Endothelial cell of umbilical vein (primary cell): ENCODE data around the gene RPL12.

Experiments used
- EZH2 ChIP-seq: IDR thresholded peaks from 2 replicates; pipeline ENCODE4 v1.6.1; 2012; ENCODE audit warnings: borderline replicate concordance, low read depth, mild to moderate bottlenecking, moderate library complexity, low read length, inconsistent platforms; ENCODE audit not compliant: severe bottlenecking
- FOS ChIP-seq: IDR thresholded peaks from 2 replicates; pipeline ENCODE4 v1.6.1; 2011; ENCODE audit warnings: mild to moderate bottlenecking, low read length, moderate library complexity, borderline replicate concordance; ENCODE audit not compliant: insufficient read depth
- POLR2A ChIP-seq: IDR thresholded peaks from 2 replicates; pipeline ENCODE4 v1.6.1; 2012; ENCODE audit warnings: low read depth, mild to moderate bottlenecking, control low read depth, low read length
- POLR2AphosphoS5 ChIP-seq: IDR thresholded peaks from 2 replicates; pipeline ENCODE4 v1.6.1; 2012; ENCODE audit warnings: low read depth, mild to moderate bottlenecking, control low read depth, low read length, moderate library complexity; ENCODE audit not compliant: insufficient read depth
- TF ChIP-seq, protein P1 (sequence below), 2 donors: IDR thresholded peaks; 1 replicate in 1 of 2; 2 replicates in 1 of 2; pipeline ENCODE4 v1.5.1; 2011; ENCODE audit warnings: low read length in 2 of 2, mild to moderate bottlenecking in 2 of 2, moderate library complexity in 2 of 2, control low read depth in 1 of 2, inconsistent platforms in 1 of 2, low read depth in 1 of 2; ENCODE audit not compliant: insufficient read depth in 1 of 2; ENCODE audit errors: extremely low read depth in 1 of 2

GRCh38 chr9:127417131-127418036 is 33.8 kb downstream of the RPL12 start:
- TF ChIP-seq, protein P1, sequence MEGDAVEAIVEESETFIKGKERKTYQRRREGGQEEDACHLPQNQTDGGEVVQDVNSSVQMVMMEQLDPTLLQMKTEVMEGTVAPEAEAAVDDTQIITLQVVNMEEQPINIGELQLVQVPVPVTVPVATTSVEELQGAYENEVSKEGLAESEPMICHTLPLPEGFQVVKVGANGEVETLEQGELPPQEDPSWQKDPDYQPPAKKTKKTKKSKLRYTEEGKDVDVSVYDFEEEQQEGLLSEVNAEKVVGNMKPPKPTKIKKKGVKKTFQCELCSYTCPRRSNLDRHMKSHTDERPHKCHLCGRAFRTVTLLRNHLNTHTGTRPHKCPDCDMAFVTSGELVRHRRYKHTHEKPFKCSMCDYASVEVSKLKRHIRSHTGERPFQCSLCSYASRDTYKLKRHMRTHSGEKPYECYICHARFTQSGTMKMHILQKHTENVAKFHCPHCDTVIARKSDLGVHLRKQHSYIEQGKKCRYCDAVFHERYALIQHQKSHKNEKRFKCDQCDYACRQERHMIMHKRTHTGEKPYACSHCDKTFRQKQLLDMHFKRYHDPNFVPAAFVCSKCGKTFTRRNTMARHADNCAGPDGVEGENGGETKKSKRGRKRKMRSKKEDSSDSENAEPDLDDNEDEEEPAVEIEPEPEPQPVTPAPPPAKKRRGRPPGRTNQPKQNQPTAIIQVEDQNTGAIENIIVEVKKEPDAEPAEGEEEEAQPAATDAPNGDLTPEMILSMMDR (IDR thresholded peaks at IDR 0.05; ENCODE audit: extremely low read depth in 1 of 2, insufficient read depth in 1 of 2, low read depth in 1 of 2, low read length in 2 of 2) = no peak
- TF ChIP-seq FOS (no peak), POLR2AphosphoS5 (no peak), POLR2A (no peak), EZH2 (no peak)
